Glomerular visceral epithelial cell (primary cell): ENCODE data around the gene TOGARAM2.

Source experiments
- DNase-seq: peaks from one replicate; pipeline ENCODE4 v3.0.0-alpha.2; 2016; ENCODE audit errors: extremely low spot score

The TOGARAM2 gene

DNA sequence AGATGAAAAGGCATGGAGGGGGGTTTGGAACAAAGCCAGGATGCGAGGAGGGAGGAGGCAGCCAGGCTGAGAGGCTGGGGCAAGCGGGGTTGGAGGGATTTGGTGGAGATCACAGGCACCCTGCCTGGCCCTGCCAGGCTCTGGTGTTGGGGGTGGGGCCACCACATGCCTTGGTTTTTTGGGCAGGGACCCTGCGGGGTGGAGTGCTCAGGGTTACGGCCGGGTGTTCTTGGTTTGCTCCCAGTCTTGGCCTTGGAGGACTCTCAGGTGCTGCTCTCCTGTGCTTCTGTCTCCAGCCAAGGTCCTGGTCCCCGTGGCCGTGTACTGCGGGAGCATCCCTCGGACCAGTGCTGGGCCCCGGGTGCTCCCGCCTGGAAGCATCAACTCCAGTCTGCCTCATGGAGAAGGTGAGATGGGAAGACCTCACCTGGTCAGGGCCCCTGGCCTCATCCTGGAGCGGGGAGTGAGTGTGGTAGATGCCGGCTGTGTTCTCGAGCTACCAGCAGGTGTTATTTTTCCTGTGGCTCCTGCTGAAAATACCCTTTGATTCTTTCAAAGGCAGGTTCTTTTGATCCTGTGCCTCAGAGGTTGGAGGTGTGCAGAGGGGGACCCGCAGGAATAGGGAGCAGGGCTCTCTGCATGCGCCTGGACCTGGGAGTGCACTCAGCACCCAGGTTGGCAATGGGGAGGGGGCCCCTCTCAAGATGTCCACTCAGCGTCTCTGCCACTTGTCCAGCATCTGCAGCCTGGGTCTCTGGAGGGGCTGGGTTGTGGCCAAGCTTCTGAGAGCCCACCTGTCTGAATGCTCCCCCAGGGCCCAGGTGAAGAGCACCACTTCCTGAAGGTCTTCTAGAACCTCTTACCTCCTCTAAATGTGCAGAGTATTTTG lies 17.0 kb downstream of the TOGARAM2 start:
- DNase-seq = no peak

- DNase-seq = no peak
Observed at GRCh38 chr2:29000481-29000880, 19.4 kb downstream of the TOGARAM2 start.

DNA sequence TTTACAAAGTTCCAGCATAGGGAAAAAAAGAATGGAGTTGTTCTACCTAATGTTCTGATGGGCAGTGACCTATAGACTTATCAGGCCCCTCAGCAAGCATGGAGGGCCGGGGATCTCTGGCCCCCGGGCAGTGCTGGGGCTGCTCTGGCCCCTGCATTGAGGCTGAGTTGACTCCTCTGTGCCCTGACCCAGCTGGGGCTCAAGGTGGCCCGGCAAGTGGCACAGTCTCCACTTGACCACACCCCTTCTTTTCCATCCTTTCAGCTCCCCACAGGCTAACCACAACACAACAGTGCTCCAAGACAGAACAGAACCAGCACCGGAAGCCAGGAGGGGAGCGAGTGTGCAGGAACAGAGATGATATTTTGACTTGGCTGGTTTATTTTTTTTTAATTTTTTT lies 19.9 kb downstream of the TOGARAM2 start:
- DNase-seq = no peak

DNA sequence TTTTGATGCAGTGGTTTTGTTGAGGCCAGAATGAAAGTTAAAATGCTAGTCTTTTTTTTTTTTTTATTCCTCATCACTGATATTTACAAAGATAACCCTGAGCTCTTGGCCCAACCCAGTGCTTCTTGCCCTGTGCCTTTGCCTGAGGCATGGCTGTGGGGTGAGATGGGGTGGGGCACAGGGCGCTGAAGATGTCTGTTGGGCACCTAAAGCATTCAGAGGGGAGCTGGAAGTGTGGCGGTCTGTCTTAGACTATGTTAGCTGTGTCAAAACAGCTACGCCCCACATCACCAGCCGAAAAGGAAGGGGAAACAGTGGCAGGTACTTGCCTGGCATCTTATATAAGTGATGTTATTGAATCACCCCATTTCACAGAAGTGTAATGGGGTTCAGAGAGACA lies 20.7 kb downstream of the TOGARAM2 start:
- no peak for DNase-seq

GRCh38 chr2:29004755-29005154 lies 23.7 kb downstream of the TOGARAM2 start:
- DNase-seq = no peak

- DNase-seq = no peak
Observed at GRCh38 chr2:29005331-29005730, 24.2 kb downstream of the TOGARAM2 start.

DNA sequence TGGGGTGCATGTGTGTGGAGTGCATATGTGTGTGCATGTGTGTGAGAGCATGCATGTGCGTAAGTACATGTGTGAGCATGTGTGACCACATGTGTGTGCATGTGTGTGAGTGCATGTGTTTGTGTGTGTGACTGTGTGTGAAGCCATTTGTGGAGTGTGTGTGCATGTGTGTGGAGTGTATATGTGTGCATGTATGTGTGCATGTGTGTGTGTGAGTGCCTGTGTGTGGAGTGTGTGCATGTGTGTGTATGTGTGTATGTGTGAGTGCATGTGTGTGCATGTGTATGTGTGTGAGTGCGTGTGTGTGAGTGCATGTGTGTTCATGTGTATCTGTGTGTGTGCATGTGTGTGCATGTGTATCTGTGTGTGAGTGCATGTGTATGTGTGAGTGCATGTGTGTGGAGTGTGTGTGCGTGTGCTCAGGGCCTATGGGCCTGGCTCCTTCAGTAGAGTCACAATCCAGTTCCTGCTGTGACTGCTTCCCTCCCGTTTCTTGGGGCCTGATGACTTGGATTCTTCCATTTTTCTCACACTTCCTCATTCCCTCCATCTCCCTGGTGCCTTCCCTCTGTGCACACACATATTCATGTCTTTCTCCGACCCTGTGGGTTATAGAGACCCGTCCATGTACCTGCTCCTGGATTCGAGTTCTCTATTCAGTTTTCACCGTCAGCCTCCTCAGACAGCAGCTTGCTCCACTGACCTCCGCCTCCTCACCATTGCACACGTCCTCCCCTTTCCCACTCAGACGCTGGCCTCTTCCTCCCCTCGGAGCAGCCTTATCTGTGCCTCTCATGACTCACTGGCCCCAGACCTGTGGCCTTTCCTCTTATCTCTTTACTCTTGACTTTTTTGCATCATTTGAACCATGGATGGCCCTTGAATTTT lies 25.2 kb downstream of the TOGARAM2 start:
- DNase-seq = no peak

DNA sequence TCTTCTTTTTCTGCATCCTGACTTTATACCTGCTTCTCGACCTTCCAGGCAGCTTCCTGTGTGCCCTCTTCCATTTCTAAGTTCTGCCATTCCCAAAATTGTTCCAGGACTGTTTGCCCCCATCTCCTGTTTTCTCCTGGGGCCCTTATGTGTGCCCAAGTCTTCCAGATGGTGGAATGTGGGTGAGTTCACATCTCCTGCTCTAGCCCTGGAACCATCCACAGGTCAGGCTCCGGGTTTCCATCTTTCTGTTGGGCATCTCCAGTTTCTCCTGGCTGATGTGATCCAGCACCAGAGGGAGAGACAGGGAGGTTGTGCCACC lies 25.8 kb downstream of the TOGARAM2 start:
- no peak for DNase-seq

- DNase-seq = no peak
Observed at GRCh38 chr2:29009270-29009669, 28.2 kb downstream of the TOGARAM2 start.

DNA sequence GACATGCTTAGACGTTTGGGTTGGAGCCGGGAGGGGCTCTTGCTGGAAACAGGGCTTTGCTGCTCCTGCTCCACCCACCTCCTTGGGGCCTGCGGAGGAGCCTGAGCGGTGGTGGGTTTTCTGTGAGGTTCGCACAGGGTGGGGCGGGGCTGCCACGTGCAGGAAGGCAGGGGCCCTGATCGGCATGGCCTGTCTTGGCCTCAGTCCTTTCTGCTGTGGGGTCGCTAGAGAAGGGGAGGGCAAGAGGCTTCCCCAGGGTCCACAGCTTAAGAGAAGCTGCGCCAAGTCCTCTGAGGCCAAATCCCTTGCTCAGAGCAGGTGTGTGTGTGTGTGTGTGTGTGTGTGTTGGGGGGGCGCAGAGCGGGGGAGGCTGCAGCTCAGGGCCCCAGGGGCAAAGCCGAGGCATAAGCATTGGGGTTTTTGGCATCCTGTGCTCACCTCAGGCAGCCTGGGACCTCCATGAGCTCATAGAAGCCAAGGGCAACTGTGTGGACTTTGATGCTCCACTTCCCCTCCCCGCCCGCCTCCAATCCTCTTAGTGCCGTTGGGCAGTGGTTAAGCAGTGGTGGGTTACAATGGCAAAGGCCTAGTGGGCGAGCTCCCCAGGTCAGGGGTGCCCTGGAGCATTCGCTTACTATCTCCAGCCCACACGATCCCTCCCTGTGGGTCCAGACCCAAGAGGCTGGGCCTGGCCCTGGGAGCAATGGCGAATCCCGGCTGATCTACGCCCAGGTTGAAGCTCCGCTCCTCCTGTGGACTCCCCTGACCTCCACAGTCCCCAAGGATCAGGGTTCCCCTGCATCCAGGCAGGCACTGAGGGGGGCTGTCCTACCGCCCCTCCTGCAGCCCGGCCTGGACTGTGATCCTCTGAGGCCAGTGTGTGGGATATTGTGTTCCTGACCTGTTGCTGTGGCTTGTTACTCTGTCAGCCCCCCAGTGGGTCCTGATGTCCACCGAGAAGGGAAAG lies 28.9 kb downstream of the TOGARAM2 start:
- DNase-seq = no peak

GRCh38 chr2:29010946-29011345 lies 29.8 kb downstream of the TOGARAM2 start:
- no peak for DNase-seq

- DNase-seq = no peak
Observed at GRCh38 chr2:29011418-29012060, 30.4 kb downstream of the TOGARAM2 start.

DNA sequence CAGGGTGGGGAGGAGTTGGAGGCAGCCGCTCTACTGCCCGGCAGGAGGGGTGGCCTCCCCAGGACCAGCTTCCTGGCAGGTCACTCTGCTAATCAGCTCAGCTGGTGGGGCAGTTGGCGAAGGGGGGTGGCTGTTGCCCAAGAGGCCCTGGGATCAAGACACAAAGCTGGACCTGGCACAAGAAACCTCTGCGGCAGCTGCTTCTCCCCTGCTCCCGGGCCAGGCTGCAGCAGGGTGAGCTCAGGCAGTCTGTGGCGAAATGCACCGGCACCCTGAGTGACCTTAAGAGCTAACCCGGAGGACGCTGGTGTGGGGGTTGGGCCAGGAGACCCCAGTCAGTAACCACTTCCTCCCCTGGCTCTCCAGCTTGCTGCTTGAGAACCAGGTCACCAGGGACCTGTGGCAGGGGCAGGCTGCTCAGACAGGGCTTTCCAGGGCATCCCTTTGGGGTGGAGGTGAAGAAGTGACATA lies 31.1 kb downstream of the TOGARAM2 start:
- DNase-seq = no peak

- no peak for DNase-seq
Observed at GRCh38 chr2:29013057-29013780, 32.1 kb downstream of the TOGARAM2 start.

DNA sequence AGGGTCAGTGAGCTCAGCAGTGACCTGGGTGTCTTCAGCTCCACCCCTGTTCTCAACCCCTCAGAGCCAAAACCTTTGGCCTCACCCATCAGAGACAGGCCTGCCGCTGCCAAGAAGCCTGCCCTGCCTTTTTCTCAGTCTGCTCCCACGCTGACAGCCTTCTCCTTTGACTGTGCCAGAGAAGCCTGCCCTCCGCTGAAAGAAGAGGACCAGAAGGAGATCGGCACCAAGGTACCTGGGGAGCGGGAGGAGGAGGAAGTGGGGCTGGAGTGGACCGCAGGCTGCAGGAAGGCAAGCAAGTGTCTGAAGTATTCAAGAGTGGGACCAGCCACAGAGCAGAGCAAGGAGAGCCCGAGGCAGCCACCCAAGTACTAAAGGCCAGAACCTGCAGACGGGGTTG lies 33.2 kb downstream of the TOGARAM2 start:
- no peak for DNase-seq

DNA sequence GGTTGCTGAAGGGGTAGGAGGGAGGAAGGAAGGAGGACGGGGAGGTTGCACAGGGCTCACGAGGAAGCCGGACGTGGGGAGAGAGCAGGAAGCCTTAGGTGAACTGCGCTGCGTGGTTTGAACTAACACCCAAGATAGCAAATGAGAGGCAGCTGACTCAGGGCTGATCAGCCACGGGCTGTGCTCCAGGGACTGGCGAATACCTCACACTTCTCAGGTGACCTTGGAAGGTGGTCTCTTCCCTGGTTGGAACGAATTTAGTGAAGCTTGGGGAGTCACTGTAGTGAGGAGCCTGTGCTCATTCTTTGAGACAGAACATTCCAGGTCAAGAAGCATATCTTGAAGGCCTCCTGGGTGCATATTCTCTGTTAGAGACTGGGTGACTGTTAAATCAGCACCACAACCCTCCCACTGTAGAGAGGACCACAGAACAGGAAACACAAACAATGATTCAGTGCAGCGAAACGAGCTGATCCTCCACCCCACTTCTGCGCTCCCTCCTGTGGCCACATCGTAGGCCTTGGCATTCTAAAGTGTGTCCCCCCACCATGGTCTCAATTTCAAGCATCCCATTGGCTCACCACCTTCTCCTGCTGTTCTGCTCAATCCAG lies 33.8 kb downstream of the TOGARAM2 start:
- DNase-seq = peak; percentile 19

DNA sequence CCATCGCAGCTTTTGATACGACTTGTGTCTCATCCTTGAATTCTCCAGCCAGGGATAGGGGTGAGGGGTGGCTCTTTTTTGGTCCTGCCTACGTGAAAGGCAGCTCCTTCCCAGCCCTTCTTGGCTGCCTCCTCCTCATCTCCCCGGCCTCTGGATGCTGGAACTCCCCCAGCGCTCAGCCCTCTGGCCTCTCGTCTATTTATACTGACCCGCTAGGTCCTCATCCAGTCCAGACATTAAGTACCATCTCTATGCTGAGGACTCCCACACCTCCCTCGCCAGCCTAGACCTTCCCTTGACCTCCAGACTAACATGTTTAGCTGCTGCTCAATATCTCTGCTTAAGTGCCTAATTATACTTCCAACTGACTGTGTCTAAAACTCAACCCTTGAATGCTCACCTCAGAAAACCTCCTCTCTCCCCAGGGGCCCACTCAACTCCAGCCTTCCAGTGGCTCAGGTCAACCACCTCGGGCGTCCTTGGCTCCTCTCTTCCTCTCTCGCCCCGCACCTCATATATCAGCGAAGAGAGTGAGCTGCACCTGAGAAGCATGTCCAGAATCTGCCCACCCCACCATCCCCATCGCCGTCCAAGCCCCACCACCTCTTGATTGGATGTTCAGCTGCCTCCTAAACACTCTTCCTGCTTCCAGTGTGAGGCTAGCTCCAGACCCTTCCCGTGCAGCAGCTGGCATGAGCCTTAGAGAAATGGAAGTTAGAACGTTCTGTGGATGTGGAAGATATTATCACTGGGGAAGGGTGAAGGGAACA lies 34.8 kb downstream of the TOGARAM2 start:
- DNase-seq = no peak

DNA sequence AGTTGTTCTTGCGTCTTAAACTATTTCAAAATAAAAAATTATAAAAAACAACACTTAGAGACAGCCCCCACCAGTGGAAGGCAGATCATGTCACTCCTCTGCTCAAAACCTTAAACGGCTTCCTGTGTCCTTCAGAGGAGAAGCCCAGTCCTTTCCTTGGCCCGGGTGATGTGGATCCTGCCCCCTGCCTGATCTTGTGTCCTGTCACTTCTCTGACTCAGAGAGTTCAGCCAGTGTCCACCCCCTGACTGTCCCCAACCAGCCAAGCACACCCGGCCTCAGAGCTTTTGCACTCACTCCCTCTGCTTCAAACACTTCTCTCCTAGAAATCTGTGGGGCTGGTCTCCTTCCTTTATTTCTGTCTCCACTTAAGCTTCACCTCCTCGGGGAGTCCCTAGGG lies 35.4 kb downstream of the TOGARAM2 start:
- DNase-seq = no peak

- DNase-seq = no peak
Observed at GRCh38 chr2:29017716-29018435, 36.8 kb downstream of the TOGARAM2 start.
